DND-41 (cell line): ENCODE data around the gene NME4.

Experiments used
- ATAC-seq: fragments of 200-7000 bp; cut with Tn5 transposase; 3 replicates; pipeline ENCODE4 v1.9.1; 2021; ENCODE audit warnings: low read depth; ENCODE audit not compliant: insufficient read depth
- DNase-seq: peaks from one replicate; pipeline ENCODE4 v3.0.0-alpha.2; 2020
- H2AFZ ChIP-seq: 2 replicates; pipeline ENCODE4 v1.6.0; 2012; ENCODE audit warnings: low read depth, low read length
- H3K27ac ChIP-seq: 2 replicates; pipeline ENCODE4 v1.5.1; 2012; ENCODE audit warnings: low read length, inconsistent platforms
- H3K27me3 ChIP-seq: fragments of 200-600 bp; sonication (generic); 2 replicates; pipeline ENCODE4 v1.6.0; 2012; ENCODE audit warnings: low read length, mild to moderate bottlenecking, inconsistent platforms; ENCODE audit not compliant: insufficient read depth, poor library complexity
- H3K36me3 ChIP-seq: 2 replicates; pipeline ENCODE4 v1.5.1; 2012; ENCODE audit warnings: low read length, inconsistent platforms; ENCODE audit not compliant: insufficient read depth
- H3K4me1 ChIP-seq: 2 replicates; pipeline ENCODE4 v1.5.1; 2012; ENCODE audit warnings: mild to moderate bottlenecking, low read length; ENCODE audit not compliant: insufficient read depth
- H3K4me2 ChIP-seq: 2 replicates; pipeline ENCODE4 v1.6.0; 2012; ENCODE audit warnings: mild to moderate bottlenecking, moderate library complexity, low read length, inconsistent platforms; ENCODE audit not compliant: insufficient read depth
- H3K4me3 ChIP-seq, 2 experiments: fragments of 200-600 bp in 1 of 2; shearing (Covaris generic) in 1 of 2; 2 replicates each; pipeline ENCODE4 v1.5.1; 2012 to 2016; ENCODE audit warnings: inconsistent platforms in 2 of 2, low read length in 2 of 2, mild to moderate bottlenecking in 2 of 2, low read depth in 1 of 2, moderate library complexity in 1 of 2
- H3K79me2 ChIP-seq: 2 replicates; pipeline ENCODE4 v1.6.0; 2012; ENCODE audit warnings: low read length, inconsistent platforms; ENCODE audit not compliant: insufficient read depth
- H3K9ac ChIP-seq: 2 replicates; pipeline ENCODE4 v1.6.0; 2012; ENCODE audit warnings: low read depth, mild to moderate bottlenecking, inconsistent platforms, low read length, moderate library complexity
- H3K9me3 ChIP-seq: 2 replicates; pipeline ENCODE4 v1.5.1; 2012; ENCODE audit warnings: low read length, moderate library complexity, mild to moderate bottlenecking, inconsistent platforms; ENCODE audit not compliant: insufficient read depth, severe bottlenecking
- H4K20me1 ChIP-seq: 2 replicates; pipeline ENCODE4 v1.6.0; 2012; ENCODE audit warnings: low read length; ENCODE audit not compliant: insufficient read depth
- EZH2 ChIP-seq: IDR thresholded peaks from 3 replicates; pipeline ENCODE4 v1.6.1; 2012; ENCODE audit warnings: borderline replicate concordance, low read depth, mild to moderate bottlenecking, moderate library complexity, low read length, inconsistent platforms; ENCODE audit not compliant: severe bottlenecking
- TF ChIP-seq, protein P1 (sequence below): IDR thresholded peaks from 2 replicates; pipeline ENCODE4 v1.5.1; 2012; ENCODE audit warnings: borderline replicate concordance, low read length, moderate library complexity, mild to moderate bottlenecking; ENCODE audit not compliant: poor library complexity, severe bottlenecking; ENCODE audit errors: extremely low read depth

NME4 gene

DNA sequence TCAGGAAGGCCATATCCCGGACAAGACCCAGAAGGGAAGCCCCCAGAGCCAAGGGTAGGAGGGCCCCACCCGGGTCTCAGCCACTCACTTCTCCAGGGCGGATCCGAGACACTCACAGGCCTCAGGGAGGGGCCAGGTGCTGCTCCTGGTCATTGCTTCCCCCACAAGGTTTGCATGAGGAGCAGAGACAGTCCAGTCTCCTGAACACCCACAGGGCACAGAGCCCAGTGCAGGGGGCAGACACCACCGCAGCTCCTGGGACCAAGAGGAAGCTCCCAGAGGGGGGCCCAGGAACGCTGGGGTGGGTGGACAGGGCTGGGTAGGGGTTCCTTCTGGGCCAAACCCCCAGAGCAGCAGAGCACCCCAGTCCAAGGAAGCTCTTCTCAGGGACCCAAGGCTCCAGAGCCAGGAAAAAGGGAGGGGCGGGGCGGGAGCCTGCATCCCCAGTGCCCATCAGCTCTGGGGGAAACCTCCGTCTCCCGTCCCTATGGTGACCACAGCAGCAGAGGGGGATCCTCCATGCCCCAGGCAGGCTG is 26.0 kb upstream of the NME4 start:
- ATAC-seq (peak; percentile 17; the same call in 1 of the 3 replicates), DNase-seq (no peak)
- Histone ChIP-seq H3K9me3 (no peaks in the 10 kb centered on the region), H2AFZ (peak overlapping the region; percentile 56), H3K36me3 (peaks cover 82% of the 10 kb centered on the region), H3K9ac (peak overlapping the region; percentile 56), H3K4me2 (peak overlapping the region; percentile 68), H3K4me3 (peak overlapping the region; percentile 8 to 50; a peak in 3 of 4 replicates), H4K20me1 (peaks cover 20% of the 10 kb centered on the region; the same call in 1 of the 2 replicates), H3K27me3 (no peaks in the 10 kb centered on the region), H3K27ac (peak overlapping the region; percentile 77), H3K4me1 (peaks cover 27% of the 10 kb centered on the region), H3K79me2 (peaks cover 7% of the 10 kb centered on the region)
- TF ChIP-seq, protein P1, sequence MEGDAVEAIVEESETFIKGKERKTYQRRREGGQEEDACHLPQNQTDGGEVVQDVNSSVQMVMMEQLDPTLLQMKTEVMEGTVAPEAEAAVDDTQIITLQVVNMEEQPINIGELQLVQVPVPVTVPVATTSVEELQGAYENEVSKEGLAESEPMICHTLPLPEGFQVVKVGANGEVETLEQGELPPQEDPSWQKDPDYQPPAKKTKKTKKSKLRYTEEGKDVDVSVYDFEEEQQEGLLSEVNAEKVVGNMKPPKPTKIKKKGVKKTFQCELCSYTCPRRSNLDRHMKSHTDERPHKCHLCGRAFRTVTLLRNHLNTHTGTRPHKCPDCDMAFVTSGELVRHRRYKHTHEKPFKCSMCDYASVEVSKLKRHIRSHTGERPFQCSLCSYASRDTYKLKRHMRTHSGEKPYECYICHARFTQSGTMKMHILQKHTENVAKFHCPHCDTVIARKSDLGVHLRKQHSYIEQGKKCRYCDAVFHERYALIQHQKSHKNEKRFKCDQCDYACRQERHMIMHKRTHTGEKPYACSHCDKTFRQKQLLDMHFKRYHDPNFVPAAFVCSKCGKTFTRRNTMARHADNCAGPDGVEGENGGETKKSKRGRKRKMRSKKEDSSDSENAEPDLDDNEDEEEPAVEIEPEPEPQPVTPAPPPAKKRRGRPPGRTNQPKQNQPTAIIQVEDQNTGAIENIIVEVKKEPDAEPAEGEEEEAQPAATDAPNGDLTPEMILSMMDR: no peak
- TF ChIP-seq EZH2: no peak

DNA sequence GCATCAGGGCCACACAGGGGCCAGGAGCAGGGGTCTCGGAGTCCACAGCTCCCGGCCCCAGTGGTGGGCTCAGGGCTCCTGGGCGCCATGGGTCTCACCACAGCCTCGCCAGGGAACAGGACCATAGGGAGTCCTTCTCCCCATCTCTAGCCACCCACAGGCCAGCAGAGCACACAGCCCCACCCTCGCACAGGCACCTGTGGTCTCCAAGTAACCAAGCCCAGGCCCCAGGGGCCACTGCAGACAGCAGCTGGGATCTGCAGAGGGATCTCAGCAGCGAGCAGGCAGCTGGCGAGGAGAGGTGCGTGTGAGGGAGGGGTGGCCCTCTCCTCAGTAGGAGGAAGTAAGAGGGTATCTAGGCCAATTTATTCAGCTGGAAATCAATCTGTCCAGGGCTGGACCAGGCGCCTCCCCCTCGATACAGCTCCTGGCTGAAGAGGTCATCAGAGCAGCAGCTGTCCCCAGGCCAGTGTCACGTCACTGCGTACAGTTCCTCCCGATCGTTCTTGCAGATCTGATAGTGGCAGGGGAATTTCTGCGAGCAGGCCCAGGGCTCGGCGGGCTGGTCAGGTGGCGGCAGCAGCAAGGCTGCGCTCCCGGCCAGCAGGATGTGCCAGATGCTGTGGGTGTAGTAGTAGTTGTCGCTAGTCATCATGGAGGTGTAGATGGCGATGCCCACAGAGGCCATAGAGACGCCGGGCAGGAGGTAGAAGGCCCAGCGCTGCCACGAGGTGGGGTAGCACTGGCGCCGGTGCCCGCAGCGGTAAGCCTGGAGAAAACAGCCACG is 25.3 kb upstream of the NME4 start:
- Histone ChIP-seq H3K4me2 (peak overlapping the region; percentile 68), H3K4me1 (peaks cover 27% of the 10 kb centered on the region), H3K27me3 (no peaks in the 10 kb centered on the region), H3K79me2 (peaks cover 7% of the 10 kb centered on the region), H3K36me3 (peaks cover 84% of the 10 kb centered on the region), H3K9ac (peak overlapping the region; percentile 56; the same call in 1 of the 2 replicates), H3K27ac (peak overlapping the region; percentile 77; the same call in 1 of the 2 replicates), H4K20me1 (peaks cover 18% of the 10 kb centered on the region), H2AFZ (no peak overlapping the region), H3K4me3 (no peak overlapping the region), H3K9me3 (no peaks in the 10 kb centered on the region)
- ATAC-seq (no peak), DNase-seq (no peak)
- TF ChIP-seq EZH2: no peak
- TF ChIP-seq, protein P1: no peak

DNA sequence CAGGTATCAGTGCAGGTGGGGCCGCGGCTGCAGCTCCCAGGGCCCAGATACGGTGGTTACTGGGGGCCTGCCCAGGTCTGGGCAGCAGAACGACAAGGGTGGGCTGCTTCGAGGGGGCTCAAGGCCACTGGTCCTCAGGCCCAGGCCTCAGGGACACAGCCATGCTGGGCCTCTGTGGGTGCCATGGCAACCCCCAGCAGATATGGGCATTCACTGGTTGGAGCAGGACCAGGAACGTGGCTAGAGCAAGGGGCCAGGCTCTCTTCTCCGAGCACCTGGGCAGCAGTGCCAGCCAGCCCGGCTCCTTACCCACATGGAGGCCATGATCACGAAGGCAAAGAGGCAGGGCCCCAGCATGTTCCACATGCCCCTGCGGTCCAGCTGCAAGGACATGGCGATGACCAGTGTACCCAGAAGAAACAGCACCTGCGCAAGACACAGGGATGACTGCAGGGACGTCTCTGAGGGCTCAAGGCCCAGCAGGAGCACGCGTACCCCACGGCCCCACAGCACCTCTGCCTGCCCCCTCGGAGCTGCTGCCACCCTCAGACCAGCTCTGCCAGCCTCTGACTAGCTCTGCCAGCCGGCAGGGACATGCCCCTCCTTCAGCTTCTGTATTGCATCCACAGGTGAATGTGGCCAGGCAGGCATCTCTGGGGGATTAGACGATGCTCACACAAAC is 24.6 kb upstream of the NME4 start:
- peaks cover 84% of the 10 kb centered on the region for H3K36me3 ChIP-seq
- no peaks in the 10 kb centered on the region for H3K27me3 ChIP-seq
- no peak overlapping the region for H3K9ac ChIP-seq
- H3K4me3 ChIP-seq: no peak overlapping the region
- peaks cover 13% of the 10 kb centered on the region for H4K20me1 ChIP-seq
- TF ChIP-seq, protein P1: no peak
- no peak for TF ChIP-seq EZH2
- H3K27ac ChIP-seq: no peak overlapping the region
- ATAC-seq (no peak), DNase-seq (no peak)
- H3K4me2 ChIP-seq: no peak overlapping the region
- H3K9me3 ChIP-seq: no peaks in the 10 kb centered on the region
- H3K79me2 ChIP-seq: peaks cover 7% of the 10 kb centered on the region
- H2AFZ ChIP-seq: no peak overlapping the region
- peaks cover 27% of the 10 kb centered on the region for H3K4me1 ChIP-seq
